Measurements from ENCODE around the gene KAZN.

The KAZN gene

DNA sequence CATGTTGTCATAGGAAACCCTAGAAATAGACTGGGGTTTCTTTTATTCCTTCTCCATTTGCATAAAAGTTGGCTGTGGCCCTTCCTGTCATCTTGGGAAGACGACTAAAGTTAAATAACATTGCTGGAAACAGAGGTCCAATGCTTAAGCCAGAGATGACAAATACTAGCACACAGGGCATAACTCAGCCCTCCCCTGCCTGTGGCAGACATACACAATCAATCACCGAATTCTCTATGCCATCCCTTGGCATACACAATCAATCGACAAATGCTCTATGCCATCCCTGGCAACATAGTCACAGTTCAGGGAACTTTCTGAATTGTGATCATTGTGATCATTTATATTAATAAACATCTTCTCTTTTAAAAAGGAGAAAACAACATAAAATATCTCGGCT lies 229.4 kb downstream of the KAZN start:
- no peak for DNase-seq (ENCODE audit: low spot score)

- no peak for DNase-seq (ENCODE audit: low spot score)
Observed at GRCh38 chr1:14828665-14829064, 230.2 kb downstream of the KAZN start.

- DNase-seq (ENCODE audit: low spot score) = no peak
Observed at GRCh38 chr1:14835725-14836124, 237.2 kb downstream of the KAZN start.

DNA sequence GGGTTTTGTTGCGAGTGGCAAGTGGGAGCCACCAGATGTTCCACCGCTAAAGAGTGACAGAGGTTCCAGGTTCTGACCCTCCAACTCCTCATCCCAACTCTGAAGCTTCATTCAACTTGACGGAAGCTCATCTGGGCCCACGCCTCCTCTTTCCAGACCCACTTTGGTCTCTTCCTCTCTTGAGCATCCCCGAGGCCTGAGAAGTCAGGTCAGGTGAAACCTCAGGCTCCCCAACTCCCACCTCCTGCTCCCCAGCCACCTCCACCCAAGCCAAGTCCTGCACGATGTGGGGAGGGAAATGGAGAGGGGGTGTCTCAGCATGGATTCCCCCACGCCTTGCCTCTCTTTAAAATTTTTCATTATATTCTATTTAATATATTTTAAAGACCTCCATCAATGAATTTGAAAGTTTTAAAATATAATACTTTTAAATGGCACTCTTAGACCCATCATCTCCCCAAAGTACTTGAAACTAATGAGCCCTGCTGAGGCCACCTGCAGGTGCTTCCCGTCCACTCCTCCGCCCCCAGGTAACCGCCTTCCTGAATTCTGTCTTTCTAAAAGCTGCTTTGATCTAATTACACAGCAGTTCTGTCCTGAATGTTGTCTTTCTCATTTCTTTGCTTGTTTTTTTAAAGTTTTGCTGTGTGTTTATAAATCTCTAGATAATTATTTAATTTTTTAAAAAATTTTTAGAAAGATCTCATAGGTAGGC lies 238.1 kb downstream of the KAZN start:
- no peak for DNase-seq (ENCODE audit: low spot score)

DNA sequence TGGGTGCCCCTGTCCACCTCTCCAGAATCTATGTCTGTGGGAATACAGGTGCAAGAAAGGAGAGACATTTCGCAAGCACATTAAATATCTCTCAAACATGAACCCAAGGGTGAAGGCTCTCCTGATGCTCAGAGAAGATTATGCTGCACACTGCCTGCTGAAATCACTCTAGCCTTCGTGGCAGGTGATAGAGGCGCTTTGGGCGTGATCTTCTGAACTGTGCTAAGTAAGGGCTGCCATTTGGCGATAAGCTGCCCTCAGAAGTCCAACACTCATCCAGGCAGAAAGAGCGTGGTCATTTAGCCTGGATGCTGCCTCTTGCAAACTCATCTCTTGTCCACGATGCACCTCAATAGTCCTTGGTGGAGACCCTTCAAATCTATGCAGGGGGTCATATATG lies 241.9 kb downstream of the KAZN start:
- no peak for DNase-seq (ENCODE audit: low spot score)

- no peak for DNase-seq (ENCODE audit: low spot score)
Observed at GRCh38 chr1:14841456-14841855, 243.0 kb downstream of the KAZN start.

GRCh38 chr1:14841951-14842350 lies 243.5 kb downstream of the KAZN start:
- DNase-seq (ENCODE audit: low spot score) = no peak

DNA sequence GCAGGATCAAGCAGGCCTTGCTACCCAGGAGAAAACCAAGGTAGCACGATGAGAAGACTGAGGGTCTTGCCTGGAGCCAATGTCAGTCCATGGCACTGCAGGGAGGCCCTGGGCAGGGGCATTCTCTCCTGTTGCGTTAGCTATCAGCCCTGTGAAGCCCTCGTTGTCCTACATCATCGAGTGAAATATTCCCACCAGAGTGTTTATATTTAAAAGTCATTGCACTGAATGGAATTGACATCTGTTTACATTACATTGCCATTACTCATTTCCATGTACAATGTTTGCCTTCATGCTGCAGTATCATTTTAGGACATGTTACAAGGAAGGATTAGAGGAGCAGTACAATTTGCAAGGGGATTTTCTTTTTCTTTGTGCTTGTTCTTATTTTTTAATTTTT lies 243.9 kb downstream of the KAZN start:
- no peak for DNase-seq (ENCODE audit: low spot score)

- no peak for DNase-seq (ENCODE audit: low spot score)
Observed at GRCh38 chr1:14842891-14843290, 244.4 kb downstream of the KAZN start.

GRCh38 chr1:14843525-14843924 lies 245.0 kb downstream of the KAZN start:
- DNase-seq (ENCODE audit: low spot score) = no peak

- no peak for DNase-seq (ENCODE audit: low spot score)
Observed at GRCh38 chr1:14844356-14844755, 245.9 kb downstream of the KAZN start.

DNA sequence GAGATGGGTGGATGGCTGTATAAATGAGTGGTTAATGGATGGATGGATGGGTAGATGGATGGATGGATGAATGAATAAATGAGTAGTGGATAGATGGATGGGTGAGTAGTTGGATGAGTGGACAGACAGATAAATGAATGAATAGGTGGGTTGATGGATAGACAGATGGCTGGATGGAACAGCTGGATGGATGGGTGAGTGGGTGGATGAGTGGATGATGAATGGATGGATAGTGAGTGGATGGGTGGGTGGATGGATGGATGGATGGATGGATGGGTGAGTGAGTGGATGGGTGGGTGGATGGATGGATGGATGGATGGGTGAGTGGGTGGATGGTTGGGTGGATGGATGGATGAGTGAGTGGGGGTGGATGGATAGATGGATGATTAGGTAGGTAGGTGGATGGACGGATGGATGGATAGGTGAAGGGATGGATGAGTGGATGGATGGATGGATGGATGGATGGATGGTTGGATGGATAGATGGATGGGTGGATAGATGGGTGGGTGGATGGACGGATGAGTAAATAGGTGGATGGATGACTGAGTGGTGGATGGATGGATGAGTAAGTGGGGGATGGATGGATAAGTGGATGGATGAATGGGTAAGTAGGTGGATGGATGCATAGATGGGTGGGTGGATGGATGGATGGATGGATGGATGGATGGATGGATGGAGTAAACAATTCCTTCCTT lies 246.6 kb downstream of the KAZN start:
- no peak for DNase-seq (ENCODE audit: low spot score)

- DNase-seq (ENCODE audit: low spot score) = no peak
Observed at GRCh38 chr1:14845851-14846250, 247.4 kb downstream of the KAZN start.

- DNase-seq (ENCODE audit: low spot score) = no peak
Observed at GRCh38 chr1:14846688-14847087, 248.2 kb downstream of the KAZN start.

DNA sequence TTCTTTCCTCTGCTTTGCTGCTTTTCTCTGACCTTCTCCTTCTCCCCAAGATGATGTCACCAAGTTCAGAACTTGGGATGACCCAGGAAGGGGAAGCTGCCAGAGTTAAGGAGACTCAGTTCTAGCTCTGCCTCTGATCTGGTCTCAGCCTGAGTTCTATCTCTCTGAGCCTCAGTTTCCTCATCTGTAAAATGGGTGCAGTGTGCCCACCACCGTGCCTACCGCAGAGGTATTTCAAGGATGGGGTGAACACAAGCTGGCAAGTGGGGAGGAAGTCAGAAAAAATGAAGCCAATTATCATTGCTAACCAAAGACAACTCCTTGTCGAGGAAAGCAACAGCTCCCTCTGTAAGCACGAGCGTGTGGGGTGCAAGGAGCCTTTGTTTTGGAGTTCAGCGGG lies 249.7 kb downstream of the KAZN start:
- no peak for DNase-seq (ENCODE audit: low spot score)

GRCh38 chr1:14848625-14849024 lies 250.1 kb downstream of the KAZN start:
- no peak for DNase-seq (ENCODE audit: low spot score)

GRCh38 chr1:14849038-14849437 lies 250.6 kb downstream of the KAZN start:
- DNase-seq (ENCODE audit: low spot score) = no peak

DNA sequence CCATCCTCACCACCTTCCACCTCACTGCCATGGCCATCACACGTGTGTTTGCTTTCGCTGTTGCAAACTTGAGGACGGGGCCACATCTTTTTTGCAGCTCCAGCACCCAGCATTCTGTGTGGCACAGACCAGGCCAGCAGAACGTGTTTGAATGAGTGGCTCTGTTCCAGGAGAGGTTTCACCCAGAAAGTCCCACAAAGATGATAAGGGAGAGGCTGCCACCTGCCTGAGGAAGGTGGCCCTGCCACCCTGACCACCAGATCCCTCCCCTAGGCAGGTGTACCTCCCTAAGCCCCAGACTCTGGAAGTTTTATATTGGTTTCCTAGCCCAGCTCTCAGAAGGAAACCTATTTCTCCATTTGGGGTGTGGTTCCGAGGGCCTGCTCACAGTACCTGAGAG lies 252.1 kb downstream of the KAZN start:
- no peak for DNase-seq (ENCODE audit: low spot score)

GRCh38 chr1:14851760-14852159 lies 253.3 kb downstream of the KAZN start:
- DNase-seq (ENCODE audit: low spot score) = no peak

- DNase-seq (ENCODE audit: low spot score) = no peak
Observed at GRCh38 chr1:14852291-14852690, 253.8 kb downstream of the KAZN start.

DNA sequence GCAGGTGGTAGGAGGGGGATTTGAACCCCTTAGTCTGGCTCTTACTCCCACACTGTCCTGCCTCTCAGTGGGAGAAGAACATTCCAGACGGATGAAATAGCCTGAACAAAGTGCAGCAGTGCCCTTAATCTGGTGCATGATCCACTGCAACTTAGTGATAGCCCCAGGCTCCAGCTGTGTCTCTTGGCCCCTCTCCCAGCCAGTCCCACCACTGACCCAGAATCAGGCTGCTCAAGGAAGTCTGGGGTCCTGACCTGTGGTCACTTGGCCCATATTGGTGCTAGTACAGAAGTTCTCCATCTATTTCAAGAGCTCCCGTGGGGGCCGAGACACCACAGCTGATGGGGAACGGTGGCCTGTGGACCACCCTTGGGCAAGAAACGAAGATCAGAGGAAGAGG lies 255.0 kb downstream of the KAZN start:
- DNase-seq (ENCODE audit: low spot score) = no peak

DNA sequence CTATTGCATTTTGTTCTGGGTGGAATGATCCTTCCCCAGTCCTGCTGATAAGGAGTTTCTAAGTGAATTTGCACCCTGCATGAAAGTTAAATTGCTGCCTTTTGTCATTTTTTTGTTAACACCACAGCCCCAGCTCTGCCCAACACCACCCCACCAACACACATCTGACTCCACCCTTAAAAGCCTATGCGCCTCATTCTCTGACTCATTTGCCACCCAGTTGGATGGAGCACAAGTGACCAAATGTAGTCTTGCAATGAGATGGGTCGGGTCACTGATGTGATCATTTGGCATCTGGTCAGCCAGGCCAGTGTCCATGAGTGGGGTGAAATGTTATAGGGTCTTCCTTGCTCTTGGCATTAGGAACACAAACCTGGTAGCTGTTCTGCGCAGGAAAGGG lies 256.8 kb downstream of the KAZN start:
- DNase-seq (ENCODE audit: low spot score) = no peak

DNA sequence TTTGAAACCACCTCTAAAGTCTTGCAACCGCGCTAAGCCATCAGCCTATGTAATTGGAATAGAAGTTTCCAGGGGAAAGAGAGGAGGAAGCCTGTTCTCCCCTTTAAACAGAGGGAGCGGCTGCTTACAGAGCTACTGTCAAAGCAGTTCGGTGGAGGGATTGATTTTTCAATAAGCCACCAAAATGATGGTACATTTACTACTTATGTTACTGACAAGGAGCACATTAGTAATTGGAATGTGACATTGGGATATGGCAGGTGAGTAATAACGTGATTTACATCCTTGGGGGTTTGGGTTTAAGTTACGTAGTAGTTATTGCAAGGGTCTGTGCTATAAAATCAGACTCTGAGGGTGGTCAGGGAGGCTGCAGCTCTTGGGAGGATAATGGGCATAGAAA lies 257.3 kb downstream of the KAZN start:
- DNase-seq (ENCODE audit: low spot score) = no peak
